Measurements from ENCODE around the gene PRUNE2.

- TF ChIP-seq CTCF (IDR thresholded peaks at IDR 0.05; ENCODE audit: insufficient read depth, low read length), result no peak
- TF ChIP-seq REST (IDR thresholded peaks at IDR 0.05; ENCODE audit: insufficient replicate concordance, low read depth), result no peak
- TF ChIP-seq POLR2AphosphoS5 (IDR thresholded peaks at IDR 0.05; ENCODE audit: low read depth), result no peak
- TF ChIP-seq GABPA (IDR thresholded peaks at IDR 0.05; ENCODE audit: low read depth), result no peak
- no peak for TF ChIP-seq SPI1 (IDR thresholded peaks at IDR 0.05; ENCODE audit: borderline replicate concordance, low read depth)
These were observed 310.3 kb downstream of the PRUNE2 start for GRCh38 chr9:76595645-76596044.

All from HL-60 (cell line).